OCI-M2 (cell line): ENCODE results near the gene CACNA1H.
"Not testable (repeated sequence)": the region's sequence is repeated elsewhere in the genome, so short reads cannot be mapped to it uniquely, and the experiment has no call there.

Experiments
- DNase-seq: peaks from one replicate; lab custom pipeline; 2025; ENCODE audit not compliant: unreplicated experiment; lab: John Stamatoyannopoulos, UW

CACNA1H gene

DNA sequence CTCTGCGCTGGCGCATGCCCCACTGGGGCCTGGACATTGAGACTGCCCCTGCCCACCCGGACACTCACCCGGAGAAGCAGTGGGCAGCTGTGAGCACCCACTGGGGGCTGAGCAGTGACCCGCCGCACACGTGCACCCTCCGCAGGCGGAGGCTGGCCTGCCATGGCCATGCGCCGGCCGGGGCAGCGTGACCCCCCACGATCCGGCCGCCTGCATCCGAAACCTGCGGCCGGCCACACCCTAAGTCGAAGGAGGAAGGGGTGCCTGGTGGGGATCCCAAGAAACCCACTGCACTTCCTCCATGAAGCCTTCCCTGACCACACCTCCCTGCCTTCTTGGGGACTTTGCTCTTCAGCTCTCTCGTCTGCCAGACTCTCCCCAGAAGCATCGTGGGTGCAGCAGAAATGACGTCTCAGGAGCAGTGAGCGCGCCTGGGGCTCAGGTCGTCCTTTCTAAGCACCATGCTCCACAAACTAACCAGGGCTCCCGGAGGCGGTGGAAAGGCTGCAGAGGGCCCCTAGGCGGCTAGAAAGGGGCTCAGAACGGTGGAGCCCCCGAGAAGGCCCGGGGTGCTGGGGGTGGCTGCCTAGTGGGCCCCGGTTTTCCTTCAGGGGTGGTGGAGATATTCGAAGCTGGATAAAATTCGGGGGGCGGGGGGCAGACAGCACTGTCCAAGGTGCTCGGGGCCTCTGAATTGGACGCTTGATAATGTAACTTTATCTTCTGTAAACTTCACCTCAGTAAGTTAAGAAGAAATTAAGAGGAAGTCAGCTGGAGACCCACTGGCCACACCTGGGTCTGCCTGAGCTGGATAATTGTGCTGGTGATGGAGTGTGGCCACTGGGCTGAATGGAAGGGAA lies 70.7 kb downstream of the CACNA1H start:
- DNase-seq: no peak

GRCh38 chr16:1224558-1224957 lies 71.7 kb downstream of the CACNA1H start:
- DNase-seq: no peak

DNA sequence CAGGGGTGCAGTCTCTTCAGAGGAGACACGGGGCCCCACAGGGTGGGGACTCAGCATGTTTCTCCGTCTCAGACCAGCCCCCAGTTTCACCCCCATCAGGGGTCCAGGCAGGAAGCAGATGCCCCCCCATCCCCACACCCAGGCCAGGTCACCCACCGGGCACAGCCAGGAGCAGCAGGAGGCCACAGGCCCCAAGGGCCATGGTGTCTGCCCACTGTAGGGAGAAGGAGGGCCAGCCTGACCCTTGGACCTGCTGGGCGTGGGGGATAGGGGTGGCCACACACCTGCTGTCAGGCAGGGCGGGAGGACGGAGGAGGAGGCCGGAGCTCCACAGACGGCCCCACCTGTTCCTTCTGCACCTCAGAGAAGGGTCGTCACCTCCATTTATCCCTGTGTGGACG lies 72.1 kb downstream of the CACNA1H start, which contains the start of gene TPSG1:
Gene TPSG1, minus strand, starts transcription at position 218 of the 401 bp plus-strand sequence. Its CDS starts 16 bp downstream, at position 202.
- DNase-seq: no peak

DNA sequence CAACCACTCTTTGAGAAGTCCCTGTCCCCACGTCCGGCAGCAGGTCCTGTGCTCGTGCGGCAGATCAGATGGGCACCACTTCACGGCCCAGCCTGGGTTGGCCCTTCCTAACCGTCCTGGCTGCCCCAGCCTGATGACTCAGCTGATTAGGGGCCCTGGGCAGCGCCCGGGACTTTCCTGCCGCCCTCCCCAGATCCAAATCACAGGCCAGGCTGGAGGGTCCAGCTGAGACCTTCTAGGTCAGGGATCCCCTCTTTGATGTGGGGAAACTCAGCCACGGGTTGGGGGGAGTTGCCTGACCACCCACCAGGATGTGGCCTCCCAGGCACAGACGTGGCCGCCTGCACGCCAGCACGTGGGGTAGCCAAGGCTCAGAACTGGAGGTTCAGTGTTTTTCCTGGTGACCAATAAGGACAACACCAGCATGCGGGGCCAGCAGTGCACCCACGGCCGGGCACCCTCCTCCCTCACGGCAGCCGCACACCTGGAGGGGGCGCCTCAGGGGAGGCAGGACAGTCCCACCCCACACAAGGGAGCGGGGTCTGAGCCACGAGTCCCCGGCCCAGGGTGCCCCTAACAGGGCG lies 72.9 kb downstream of the CACNA1H start:
- not testable (repeated sequence) for DNase-seq

- not testable (repeated sequence) for DNase-seq
Measured at GRCh38 chr16:1226692-1227091, 73.8 kb downstream of the CACNA1H start.

DNA sequence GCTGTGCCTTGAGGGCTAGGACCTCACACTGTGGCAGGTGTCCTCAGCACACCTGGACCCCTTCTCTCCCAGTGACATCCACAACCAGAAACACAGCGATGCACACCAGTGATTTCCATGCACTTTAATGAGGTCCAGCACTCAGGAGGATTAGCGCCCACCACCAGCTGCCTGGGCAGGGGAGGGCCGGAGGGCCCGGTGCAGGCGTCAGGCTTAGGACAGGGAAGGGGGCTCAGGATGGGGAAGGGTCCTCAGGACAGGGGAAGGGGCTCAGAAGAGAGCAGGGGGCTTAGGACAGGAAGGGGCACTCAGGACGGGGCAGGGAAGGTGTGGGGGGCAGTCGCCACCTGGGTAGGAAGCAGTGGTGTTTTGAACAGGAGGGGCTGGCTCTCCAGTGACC lies 75.3 kb downstream of the CACNA1H start:
- DNase-seq: not testable (repeated sequence)

DNA sequence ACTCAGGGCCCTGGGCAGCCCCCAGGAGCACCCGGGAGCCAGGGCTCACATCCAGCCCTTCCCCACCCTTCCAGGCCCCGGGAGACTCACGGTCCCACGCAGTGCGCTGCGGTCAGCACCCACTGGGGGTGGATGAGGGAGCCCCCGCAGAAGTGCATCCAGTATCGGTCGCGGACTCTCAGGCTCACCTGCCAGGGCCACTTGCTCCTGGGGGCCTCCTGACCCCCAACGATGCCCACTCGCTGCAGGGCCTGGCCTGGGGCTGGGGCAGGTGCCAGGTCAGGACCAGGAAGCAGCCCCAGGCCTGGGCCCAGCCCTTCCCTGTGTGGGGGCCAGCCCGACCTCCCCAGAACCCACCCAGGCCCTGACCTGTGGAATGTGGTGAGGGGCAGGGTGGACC lies 76.6 kb downstream of the CACNA1H start:
- not testable (repeated sequence) for DNase-seq

DNA sequence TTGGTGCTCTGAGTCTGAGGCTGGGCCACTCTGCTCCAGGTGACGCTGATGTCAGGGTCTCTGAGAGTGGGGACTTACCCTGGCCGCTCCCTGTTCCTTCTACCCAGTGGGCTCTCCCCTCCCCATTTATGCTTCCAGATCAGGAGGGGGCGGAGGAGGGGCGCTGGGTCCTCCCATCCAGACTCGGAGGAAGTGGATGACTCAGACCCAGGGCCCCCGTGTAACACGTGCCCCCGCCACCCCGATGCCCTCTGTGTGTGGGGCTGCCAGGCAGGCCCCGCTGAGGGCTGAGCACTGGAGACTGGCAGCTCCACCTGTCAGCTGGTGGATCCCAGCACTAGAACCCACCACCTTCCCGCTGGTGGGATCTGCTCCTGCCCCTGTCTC lies 77.2 kb downstream of the CACNA1H start, which contains the start of gene TPSB2:
Gene TPSB2, minus strand, starts transcription at position 101 of the 387 bp plus-strand sequence. CDS start 233 bp downstream, outside the sequence.
- not testable (repeated sequence) for DNase-seq

GRCh38 chr16:1230471-1231212 lies 77.7 kb downstream of the CACNA1H start:
- not testable (repeated sequence) for DNase-seq

GRCh38 chr16:1231301-1231700 lies 78.4 kb downstream of the CACNA1H start:
- DNase-seq: not testable (repeated sequence)

- not testable (repeated sequence) for DNase-seq
Measured at GRCh38 chr16:1232049-1232748, 79.3 kb downstream of the CACNA1H start.

- DNase-seq: not testable (repeated sequence)
Measured at GRCh38 chr16:1236659-1237058, 83.8 kb downstream of the CACNA1H start.

DNA sequence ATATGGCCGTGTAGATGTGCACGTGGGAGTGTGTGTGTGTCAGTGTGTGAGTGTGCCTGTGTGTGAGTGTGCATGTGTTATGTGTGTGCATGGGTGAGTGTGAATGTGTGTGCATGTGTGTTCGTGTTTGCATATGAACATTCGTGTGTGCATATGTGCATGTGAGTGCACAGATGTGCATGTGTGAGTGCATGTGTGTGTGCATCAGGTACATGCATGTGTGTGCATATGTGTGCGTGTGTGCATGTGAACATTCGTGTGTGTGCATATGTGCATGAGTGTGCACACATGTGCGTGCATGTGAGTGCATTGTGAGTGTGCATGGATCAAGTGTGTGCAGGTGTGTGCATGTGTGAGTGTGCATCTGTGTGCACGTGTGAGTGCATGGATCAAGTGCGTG lies 85.1 kb downstream of the CACNA1H start:
- no peak for DNase-seq

DNA sequence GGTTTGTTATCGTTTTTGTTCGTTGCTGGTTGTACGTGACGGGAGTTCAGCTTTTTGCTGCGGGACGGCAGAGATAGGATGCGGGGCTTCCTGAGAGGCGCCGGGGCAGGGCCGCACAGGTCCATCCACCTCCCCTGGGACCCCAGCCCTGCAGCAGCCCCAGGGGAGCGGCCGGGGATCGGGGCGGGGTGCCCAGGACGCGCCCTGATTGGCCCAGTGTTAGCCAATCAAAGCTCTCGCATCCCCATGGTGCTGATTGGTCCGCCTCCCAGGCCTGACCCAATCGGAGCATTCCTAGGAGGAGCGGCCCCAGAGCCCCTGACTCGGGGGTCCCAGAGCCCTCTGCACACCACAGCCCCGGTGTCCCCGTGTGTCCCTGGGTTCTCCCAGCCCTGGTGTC lies 86.0 kb downstream of the CACNA1H start:
- not testable (repeated sequence) for DNase-seq

DNA sequence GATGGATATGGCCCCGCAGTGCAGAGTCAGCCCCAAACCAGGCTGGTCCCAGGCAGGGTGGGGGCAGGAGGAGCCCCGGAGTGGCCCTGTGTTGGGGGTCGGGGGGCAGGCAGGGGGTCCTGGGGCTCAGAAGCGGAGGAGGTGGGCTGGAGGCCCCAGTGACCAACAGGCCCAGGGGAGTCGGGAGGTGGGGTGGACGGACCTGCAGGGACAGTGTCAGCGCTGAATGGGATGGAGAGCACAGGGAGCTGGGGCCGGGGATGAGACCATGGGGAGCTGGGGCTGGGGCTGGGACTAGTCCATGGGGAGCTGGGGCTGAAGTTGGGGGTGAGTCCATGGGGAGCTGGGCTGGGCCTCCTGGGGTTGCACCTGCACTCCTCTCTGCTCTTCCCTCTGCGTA lies 86.7 kb downstream of the CACNA1H start:
- not testable (repeated sequence) for DNase-seq

DNA sequence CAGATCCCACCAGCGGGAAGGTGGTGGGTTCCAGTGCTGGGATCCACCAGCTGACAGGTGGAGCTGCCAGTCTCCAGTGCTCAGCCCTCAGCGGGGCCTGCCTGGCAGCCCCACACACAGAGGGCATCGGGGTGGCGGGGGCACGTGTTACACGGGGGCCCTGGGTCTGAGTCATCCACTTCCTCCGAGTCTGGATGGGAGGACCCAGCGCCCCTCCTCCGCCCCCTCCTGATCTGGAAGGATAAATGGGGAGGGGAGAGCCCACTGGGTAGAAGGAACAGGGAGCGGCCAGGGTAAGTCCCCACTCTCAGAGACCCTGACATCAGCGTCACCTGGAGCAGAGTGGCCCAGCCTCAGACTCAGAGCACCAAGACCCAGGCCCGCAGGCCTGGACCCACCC lies 87.5 kb downstream of the CACNA1H start, which contains the start of gene TPSAB1:
Gene TPSAB1, plus strand, starts transcription at position 270 of the 400 bp plus-strand sequence. CDS start 234 bp downstream, outside the sequence.
- not testable (repeated sequence) for DNase-seq

- DNase-seq: not testable (repeated sequence)
Measured at GRCh38 chr16:1241081-1241480, 88.2 kb downstream of the CACNA1H start.

DNA sequence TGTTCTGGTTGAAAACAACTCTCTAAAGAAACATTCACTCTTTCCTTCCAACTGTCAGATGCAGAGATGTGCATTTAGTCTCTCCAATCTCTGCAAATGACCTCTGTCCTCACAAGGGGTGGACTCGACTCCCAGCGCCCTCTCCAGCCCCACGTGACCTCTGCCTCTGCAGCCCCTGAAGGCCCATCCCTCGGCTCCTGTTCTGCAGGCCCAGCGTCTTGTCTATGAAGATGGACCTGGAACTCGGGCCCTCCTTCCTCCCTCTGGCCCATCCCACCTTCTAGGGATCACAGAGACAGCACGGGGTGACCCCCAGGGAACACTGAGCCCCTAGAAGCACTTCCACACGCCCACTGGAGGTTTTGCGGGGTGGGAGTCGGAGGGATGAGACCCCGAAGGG lies 90.5 kb downstream of the CACNA1H start:
- not testable (repeated sequence) for DNase-seq

DNA sequence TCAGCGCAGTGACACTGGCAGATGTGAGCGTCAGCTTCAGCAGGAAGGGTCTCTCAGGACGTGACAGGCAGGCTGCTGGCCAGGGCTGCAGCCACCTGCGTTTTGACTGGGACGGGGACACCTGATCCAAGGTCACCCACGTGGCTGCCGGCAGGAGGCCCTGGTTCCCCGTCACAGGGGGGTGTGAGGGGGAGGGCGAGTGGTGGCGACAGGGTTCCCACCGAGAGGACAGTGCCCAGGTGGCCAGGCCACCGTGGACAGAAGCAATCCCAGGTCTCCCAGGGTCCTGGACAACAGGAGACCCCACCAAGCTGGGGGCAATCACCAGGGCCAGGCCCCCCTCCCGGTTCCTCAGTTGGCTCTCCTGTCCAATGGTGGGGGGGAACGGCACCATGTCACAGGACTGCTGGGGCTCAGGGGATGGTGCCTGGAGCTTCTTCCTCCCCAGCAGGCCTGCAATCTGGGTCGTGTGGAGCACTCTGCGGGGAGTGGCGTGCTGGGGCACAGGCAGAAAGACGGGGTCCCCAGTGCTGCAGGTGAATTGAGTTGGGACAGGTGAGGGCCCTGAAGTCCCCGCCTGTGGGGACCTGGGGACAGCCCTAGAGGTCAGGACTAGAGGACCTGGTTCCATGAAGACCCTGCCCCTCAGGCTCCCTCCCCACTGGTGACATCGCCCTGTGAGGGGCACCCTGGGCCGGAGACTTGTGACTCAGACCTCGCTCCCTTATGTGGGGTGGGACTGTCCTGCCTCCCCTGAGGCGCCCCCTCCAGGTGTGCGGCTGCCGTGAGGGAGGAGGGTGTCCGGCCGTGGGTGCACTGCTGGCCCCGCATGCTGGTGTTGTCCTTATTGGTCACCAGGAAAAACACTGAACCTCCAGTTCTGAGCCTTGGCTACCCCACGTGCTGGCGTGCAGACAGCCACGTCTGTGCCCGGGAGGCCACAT lies 91.3 kb downstream of the CACNA1H start:
- DNase-seq: not testable (repeated sequence)
